ENCODE measurements around the gene HSPH1.

HSPH1 gene

DNA sequence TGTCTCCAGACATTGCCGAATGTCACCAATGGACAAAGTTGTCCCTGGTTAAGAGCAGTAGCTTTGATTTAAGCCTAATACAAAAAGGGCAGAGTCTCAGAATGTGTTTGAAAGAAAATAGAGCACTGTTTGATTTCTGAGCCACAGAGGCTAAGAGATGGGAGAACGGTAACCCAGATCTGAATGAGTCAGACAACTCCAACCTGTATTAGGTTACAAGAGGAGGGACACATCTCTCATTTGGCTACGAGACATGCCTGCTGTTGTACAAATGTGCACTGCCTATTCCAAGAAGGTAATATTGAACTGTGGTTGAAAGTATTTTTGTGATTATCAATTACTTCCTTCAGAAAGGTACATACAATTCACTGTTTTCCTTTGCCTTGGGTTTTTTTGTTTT lies 4.9 kb upstream of the HSPH1 start:
- H4K20me1 ChIP-seq (ENCODE audit: insufficient read depth, low read length, poor library complexity, severe bottlenecking) = no peaks in the 10 kb centered on the region
- H3K79me2 ChIP-seq (ENCODE audit: insufficient read depth, low read length) = peaks cover 9% of the 10 kb centered on the region; the same call in 1 of the 2 replicates
- no peaks in the 10 kb centered on the region for H3F3A ChIP-seq (ENCODE audit: low read depth)
- no peaks in the 10 kb centered on the region for H3K27me3 ChIP-seq (ENCODE audit: insufficient read depth, low read length, poor library complexity, severe bottlenecking)
- no peak overlapping the region for H3K4me3 ChIP-seq (ENCODE audit: low read length, poor library complexity, severe bottlenecking)
- no peaks in the 10 kb centered on the region for H3K36me3 ChIP-seq (ENCODE audit: insufficient read depth, low read length)
- no peak overlapping the region for H3K4me2 ChIP-seq (ENCODE audit: low read depth, low read length, poor library complexity, severe bottlenecking)
- no peaks in the 10 kb centered on the region for H3K9me2 ChIP-seq (replicated peaks; ENCODE audit: low read depth, low read length)
- H3K9ac ChIP-seq (ENCODE audit: low read depth, low read length, poor library complexity, severe bottlenecking) = no peak overlapping the region
- TF ChIP-seq, protein P1, sequence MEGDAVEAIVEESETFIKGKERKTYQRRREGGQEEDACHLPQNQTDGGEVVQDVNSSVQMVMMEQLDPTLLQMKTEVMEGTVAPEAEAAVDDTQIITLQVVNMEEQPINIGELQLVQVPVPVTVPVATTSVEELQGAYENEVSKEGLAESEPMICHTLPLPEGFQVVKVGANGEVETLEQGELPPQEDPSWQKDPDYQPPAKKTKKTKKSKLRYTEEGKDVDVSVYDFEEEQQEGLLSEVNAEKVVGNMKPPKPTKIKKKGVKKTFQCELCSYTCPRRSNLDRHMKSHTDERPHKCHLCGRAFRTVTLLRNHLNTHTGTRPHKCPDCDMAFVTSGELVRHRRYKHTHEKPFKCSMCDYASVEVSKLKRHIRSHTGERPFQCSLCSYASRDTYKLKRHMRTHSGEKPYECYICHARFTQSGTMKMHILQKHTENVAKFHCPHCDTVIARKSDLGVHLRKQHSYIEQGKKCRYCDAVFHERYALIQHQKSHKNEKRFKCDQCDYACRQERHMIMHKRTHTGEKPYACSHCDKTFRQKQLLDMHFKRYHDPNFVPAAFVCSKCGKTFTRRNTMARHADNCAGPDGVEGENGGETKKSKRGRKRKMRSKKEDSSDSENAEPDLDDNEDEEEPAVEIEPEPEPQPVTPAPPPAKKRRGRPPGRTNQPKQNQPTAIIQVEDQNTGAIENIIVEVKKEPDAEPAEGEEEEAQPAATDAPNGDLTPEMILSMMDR (conservative IDR thresholded peaks at IDR 0.05; ENCODE audit: low read length) = no peak
- no peak for TF ChIP-seq EZH2phosphoT487 (IDR thresholded peaks at IDR 0.05; ENCODE audit: borderline replicate concordance)
- no peaks in the 10 kb centered on the region for H3K9me3 ChIP-seq (ENCODE audit: insufficient read depth, low read depth, low read length)
- peaks cover 11% of the 10 kb centered on the region for H3K4me1 ChIP-seq (ENCODE audit: insufficient read depth, low read length, poor library complexity, severe bottlenecking)
- no peak overlapping the region for H2AFZ ChIP-seq (ENCODE audit: low read length)

DNA sequence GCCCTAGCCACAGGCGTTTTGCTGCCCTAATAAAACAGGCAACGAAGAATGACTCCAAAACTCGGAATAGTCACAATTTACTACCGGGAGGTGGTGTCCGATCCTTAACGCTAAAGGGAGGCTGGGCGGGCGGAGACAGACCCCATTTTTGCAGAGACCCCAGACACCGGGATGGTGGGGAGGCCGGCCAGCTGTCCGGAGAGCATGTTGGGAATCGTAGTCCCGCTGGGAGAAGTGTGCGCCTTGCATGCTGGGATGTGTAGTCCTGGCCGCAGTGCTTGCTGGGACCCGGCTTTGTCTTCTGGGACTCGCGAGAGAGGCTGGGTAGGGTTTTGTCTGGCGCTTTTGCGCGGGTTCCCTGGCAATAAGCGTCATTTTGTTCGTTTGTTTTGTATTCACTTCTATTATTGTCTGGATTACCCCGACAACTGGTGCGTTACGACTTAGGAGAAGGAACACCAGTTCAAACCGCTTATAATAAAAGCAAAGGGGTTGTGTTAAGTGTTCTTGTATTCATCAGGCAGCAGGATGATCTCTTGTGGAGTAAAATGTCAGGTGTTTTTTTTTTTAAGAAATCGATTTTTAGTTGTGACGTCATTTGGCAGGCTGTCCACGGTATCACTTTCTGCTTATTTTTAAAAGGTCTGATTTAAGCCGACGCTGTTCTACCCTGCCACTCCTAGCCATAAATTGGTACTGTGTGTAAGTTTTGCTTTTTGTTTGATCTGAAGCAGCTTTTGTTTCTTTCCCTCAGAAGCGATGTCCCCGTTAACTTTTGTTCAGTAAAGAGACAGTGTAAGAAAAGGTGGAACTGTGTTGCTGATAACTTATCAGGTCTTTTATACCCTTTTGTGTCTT lies 676 bp upstream of the HSPH1 start:
- Histone ChIP-seq H4K20me1 (ENCODE audit: insufficient read depth, low read length, poor library complexity, severe bottlenecking) (peaks cover 35% of the 10 kb centered on the region), H3K9ac (ENCODE audit: low read depth, low read length, poor library complexity, severe bottlenecking) (peak overlapping the region; percentile 88), H3K27me3 (ENCODE audit: insufficient read depth, low read length, poor library complexity, severe bottlenecking) (no peaks in the 10 kb centered on the region), H3K4me2 (ENCODE audit: low read depth, low read length, poor library complexity, severe bottlenecking) (peak overlapping the region; percentile 98), H3K36me3 (ENCODE audit: insufficient read depth, low read length) (0 out of 2 replicates have a peak, but pooled peaks cover 4% of the 10 kb centered on the region), H3K9me3 (ENCODE audit: insufficient read depth, low read depth, low read length) (no peaks in the 10 kb centered on the region), H3K79me2 (ENCODE audit: insufficient read depth, low read length) (peaks cover 51% of the 10 kb centered on the region), H3F3A (ENCODE audit: low read depth) (no peaks in the 10 kb centered on the region), H2AFZ (ENCODE audit: low read length) (peak overlapping the region; percentile 96), H3K9me2 (replicated peaks; ENCODE audit: low read depth, low read length) (no peaks in the 10 kb centered on the region), H3K4me1 (ENCODE audit: insufficient read depth, low read length, poor library complexity, severe bottlenecking) (peaks cover 40% of the 10 kb centered on the region), H3K4me3 (ENCODE audit: low read length, poor library complexity, severe bottlenecking) (peak overlapping the region; percentile 76)
- TF ChIP-seq, protein P1 (conservative IDR thresholded peaks at IDR 0.05; ENCODE audit: low read length) = no peak
- TF ChIP-seq EZH2phosphoT487 (IDR thresholded peaks at IDR 0.05; ENCODE audit: borderline replicate concordance) = no peak

DNA sequence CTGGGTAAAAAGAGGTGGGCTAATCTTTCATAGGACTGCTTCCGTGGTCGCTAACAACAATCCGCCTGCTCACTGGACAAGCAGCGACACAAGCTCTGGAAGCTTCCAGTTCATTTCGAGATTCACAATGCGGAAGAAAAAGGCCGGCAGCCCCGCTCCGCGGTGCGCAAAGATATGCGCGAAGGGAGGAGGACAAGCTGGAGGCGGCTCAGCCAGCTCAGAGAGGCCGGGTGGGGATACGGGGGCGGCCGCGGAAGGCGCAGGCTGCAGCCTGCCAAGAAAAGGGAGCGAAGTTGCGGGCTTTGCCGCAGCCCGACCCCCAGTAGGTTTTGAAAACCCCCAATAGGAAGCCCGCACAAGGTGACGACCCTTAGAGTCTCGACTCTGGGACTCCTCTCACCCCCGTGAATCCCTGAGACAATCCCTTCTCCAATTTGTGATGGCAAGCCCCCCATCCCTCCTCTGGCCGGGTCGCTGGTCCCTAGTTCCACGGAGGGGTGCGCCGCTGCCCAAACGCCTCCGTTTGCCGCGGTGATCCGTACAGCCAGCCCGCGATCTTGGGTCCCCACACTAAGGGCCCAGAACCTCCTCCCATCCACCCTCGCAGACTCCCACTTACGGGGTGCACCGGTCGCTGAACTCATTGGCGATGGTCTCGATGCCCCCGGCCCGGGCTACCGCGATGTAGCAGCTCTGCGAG lies 697 bp downstream of the HSPH1 start:
- Histone ChIP-seq H3K36me3 (ENCODE audit: insufficient read depth, low read length) (peaks cover 4% of the 10 kb centered on the region; the same call in 1 of the 2 replicates), H3F3A (ENCODE audit: low read depth) (no peaks in the 10 kb centered on the region), H3K9me3 (ENCODE audit: insufficient read depth, low read depth, low read length) (no peaks in the 10 kb centered on the region), H4K20me1 (ENCODE audit: insufficient read depth, low read length, poor library complexity, severe bottlenecking) (peaks cover 40% of the 10 kb centered on the region), H3K27me3 (ENCODE audit: insufficient read depth, low read length, poor library complexity, severe bottlenecking) (no peaks in the 10 kb centered on the region), H3K79me2 (ENCODE audit: insufficient read depth, low read length) (peaks cover 61% of the 10 kb centered on the region), H2AFZ (ENCODE audit: low read length) (peak overlapping the region; percentile 96; the same call in 1 of the 2 replicates), H3K4me1 (ENCODE audit: insufficient read depth, low read length, poor library complexity, severe bottlenecking) (peaks cover 48% of the 10 kb centered on the region), H3K4me2 (ENCODE audit: low read depth, low read length, poor library complexity, severe bottlenecking) (peak overlapping the region; percentile 98), H3K9ac (ENCODE audit: low read depth, low read length, poor library complexity, severe bottlenecking) (peak overlapping the region; percentile 77), H3K4me3 (ENCODE audit: low read length, poor library complexity, severe bottlenecking) (peak overlapping the region; percentile 76), H3K9me2 (replicated peaks; ENCODE audit: low read depth, low read length) (no peaks in the 10 kb centered on the region)
- TF ChIP-seq, protein P1 (conservative IDR thresholded peaks at IDR 0.05; ENCODE audit: low read length) = no peak
- no peak for TF ChIP-seq EZH2phosphoT487 (IDR thresholded peaks at IDR 0.05; ENCODE audit: borderline replicate concordance)
